ENCODE results near the gene BCL6B.

GRCh38 chr17:7067198-7067597 is 44.3 kb downstream of the BCL6B start:
- TF ChIP-seq CTCF (conservative IDR thresholded peaks at IDR 0.05; ENCODE audit: low read length) (no peak), EZH2phosphoT487 (IDR thresholded peaks at IDR 0.05; ENCODE audit: borderline replicate concordance) (no peak)
